ENCODE data around the gene PTPRJ.
"Not testable (repeated sequence)": the region's sequence is repeated elsewhere in the genome, so short reads cannot be mapped to it uniquely, and the experiment has no call there.

Gene PTPRJ

GRCh38 chr11:48018528-48019216 lies 38.3 kb downstream of the PTPRJ start:
- DNase-seq (ENCODE audit: low read depth), result no peak

- no peak for DNase-seq (ENCODE audit: low read depth)
Observed at GRCh38 chr11:48019217-48019584, 38.8 kb downstream of the PTPRJ start.

- DNase-seq (ENCODE audit: low read depth), result no peak
Observed at GRCh38 chr11:48019595-48019994, 39.2 kb downstream of the PTPRJ start.

GRCh38 chr11:48020092-48020755 lies 39.9 kb downstream of the PTPRJ start:
- DNase-seq (ENCODE audit: low read depth), result no peak

GRCh38 chr11:48021201-48021820 lies 41.0 kb downstream of the PTPRJ start:
- not testable (repeated sequence) for DNase-seq (ENCODE audit: low read depth)

- no peak for DNase-seq (ENCODE audit: low read depth)
Observed at GRCh38 chr11:48022445-48022844, 42.1 kb downstream of the PTPRJ start.

- not testable (repeated sequence) for DNase-seq (ENCODE audit: low read depth)
Observed at GRCh38 chr11:48023608-48024007, 43.2 kb downstream of the PTPRJ start.

GRCh38 chr11:48024635-48025071 lies 44.3 kb downstream of the PTPRJ start:
- DNase-seq (ENCODE audit: low read depth), result no peak

- DNase-seq (ENCODE audit: low read depth), result no peak
Observed at GRCh38 chr11:48025293-48025983, 45.1 kb downstream of the PTPRJ start.

- no peak for DNase-seq (ENCODE audit: low read depth)
Observed at GRCh38 chr11:48025984-48026340, 45.6 kb downstream of the PTPRJ start.

GRCh38 chr11:48028914-48029680 lies 48.7 kb downstream of the PTPRJ start:
- no peak for DNase-seq (ENCODE audit: low read depth)

- no peak for DNase-seq (ENCODE audit: low read depth)
Observed at GRCh38 chr11:48029681-48030290, 49.4 kb downstream of the PTPRJ start.

- DNase-seq (ENCODE audit: low read depth), result no peak
Observed at GRCh38 chr11:48031602-48032001, 51.2 kb downstream of the PTPRJ start.

GRCh38 chr11:48032721-48033120 lies 52.4 kb downstream of the PTPRJ start:
- no peak for DNase-seq (ENCODE audit: low read depth)

GRCh38 chr11:48033918-48034341 lies 53.6 kb downstream of the PTPRJ start:
- DNase-seq (ENCODE audit: low read depth), result no peak

- DNase-seq (ENCODE audit: low read depth), result no peak
Observed at GRCh38 chr11:48034926-48035871, 54.8 kb downstream of the PTPRJ start.

GRCh38 chr11:48036011-48036410 lies 55.7 kb downstream of the PTPRJ start:
- DNase-seq (ENCODE audit: low read depth), result no peak

GRCh38 chr11:48036466-48036865 lies 56.1 kb downstream of the PTPRJ start:
- DNase-seq (ENCODE audit: low read depth), result no peak

- DNase-seq (ENCODE audit: low read depth), result no peak
Observed at GRCh38 chr11:48037709-48038468, 57.5 kb downstream of the PTPRJ start.
